Uterus (tissue), 2 donors: Measurements from ENCODE around the gene KBTBD12.

Source experiments
- CTCF ChIP-seq, 4 experiments: fragments of 200-600 bp in 2 of 4; fragments of 450-650 bp in 2 of 4; sonication (generic) in 2 of 4; IDR thresholded peaks; one replicate each; pipeline ENCODE4 v1.5.1; 2016 to 2019; ENCODE audit warnings: antibody characterized with exemption in 4 of 4, mild to moderate bottlenecking in 2 of 4, moderate library complexity in 1 of 4
- POLR2A ChIP-seq, 2 donors: fragments of 450-650 bp; IDR thresholded peaks; one replicate each; pipeline ENCODE4 v1.6.1; 2016; ENCODE audit warnings: antibody characterized with exemption in 2 of 2, mild to moderate bottlenecking in 1 of 2, moderate library complexity in 1 of 2

- TF ChIP-seq CTCF (IDR thresholded peaks at IDR 0.05) (no peak), POLR2A (IDR thresholded peaks at IDR 0.05) (no peak)
Measured at GRCh38 chr3:127985216-127985615, 70.2 kb downstream of the KBTBD12 start.
